DND-41 (cell line): ENCODE data around the gene NFIB.

Source experiments
- EZH2 ChIP-seq: IDR thresholded peaks from 3 replicates; pipeline ENCODE4 v1.6.1; 2012; ENCODE audit warnings: borderline replicate concordance, low read depth, mild to moderate bottlenecking, moderate library complexity, low read length, inconsistent platforms; ENCODE audit not compliant: severe bottlenecking
- TF ChIP-seq, protein P1 (sequence below): IDR thresholded peaks from 2 replicates; pipeline ENCODE4 v1.5.1; 2012; ENCODE audit warnings: borderline replicate concordance, low read length, moderate library complexity, mild to moderate bottlenecking; ENCODE audit not compliant: poor library complexity, severe bottlenecking; ENCODE audit errors: extremely low read depth

DNA sequence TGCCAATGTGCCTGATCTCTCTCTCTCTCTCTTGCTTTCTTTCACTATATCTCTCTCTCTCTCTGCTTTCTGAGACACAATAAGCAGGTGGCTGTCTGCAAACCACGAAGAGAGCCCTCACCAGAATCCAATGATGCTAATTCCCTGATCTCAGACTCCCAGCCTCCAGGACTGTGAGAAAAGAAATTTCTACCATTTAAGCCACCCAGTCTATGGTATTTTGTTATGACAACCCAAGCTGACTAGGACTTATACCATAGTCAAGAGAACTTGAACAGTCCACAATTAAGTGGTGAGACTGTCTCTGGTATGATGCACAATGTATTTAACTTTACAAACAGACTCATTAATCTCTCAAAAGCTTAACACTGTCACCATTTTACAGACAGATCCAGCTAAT lies 67.0 kb downstream of the NFIB start:
- TF ChIP-seq EZH2, result no peak
- TF ChIP-seq, protein P1, sequence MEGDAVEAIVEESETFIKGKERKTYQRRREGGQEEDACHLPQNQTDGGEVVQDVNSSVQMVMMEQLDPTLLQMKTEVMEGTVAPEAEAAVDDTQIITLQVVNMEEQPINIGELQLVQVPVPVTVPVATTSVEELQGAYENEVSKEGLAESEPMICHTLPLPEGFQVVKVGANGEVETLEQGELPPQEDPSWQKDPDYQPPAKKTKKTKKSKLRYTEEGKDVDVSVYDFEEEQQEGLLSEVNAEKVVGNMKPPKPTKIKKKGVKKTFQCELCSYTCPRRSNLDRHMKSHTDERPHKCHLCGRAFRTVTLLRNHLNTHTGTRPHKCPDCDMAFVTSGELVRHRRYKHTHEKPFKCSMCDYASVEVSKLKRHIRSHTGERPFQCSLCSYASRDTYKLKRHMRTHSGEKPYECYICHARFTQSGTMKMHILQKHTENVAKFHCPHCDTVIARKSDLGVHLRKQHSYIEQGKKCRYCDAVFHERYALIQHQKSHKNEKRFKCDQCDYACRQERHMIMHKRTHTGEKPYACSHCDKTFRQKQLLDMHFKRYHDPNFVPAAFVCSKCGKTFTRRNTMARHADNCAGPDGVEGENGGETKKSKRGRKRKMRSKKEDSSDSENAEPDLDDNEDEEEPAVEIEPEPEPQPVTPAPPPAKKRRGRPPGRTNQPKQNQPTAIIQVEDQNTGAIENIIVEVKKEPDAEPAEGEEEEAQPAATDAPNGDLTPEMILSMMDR, result no peak
